ENCODE measurements around the gene MAD2L1BP. TPM values are rescaled to one million over a fixed set of nuclear protein-coding genes. Genes with fewer than 3 reads are reported as not detected.
"Not testable (repeated sequence)": the region's sequence is repeated elsewhere in the genome, so short reads cannot be mapped to it uniquely, and the experiment has no call there.

MAD2L1BP gene
- 10 to 100 TPM; 23.6 to 26.7 (median 26.4) TPM for total RNA-seq (2021; fragmentation: NEBNext Ultra II Directional; extraction: Animal tissue kit (Norgen Biotek cat#: 25700))
- long read RNA-seq, transcript MAD2L1BP-201 (3 exons, 1,301 nt), result major isoform, 28 of 30 reads
- long read RNA-seq, partial matches to known transcripts, result 2 of 30 reads
- long read RNA-seq, other reads (novel, unspliced or antisense), result 0 of 30 reads

GRCh38 chr6:43635387-43636307 is at the start of gene MAD2L1BP:
MAD2L1BP (plus strand) TSS chr6:43635840; CDS start chr6:43635876, 36 bp downstream.
- H3K27me3 Mint-ChIP-seq (ENCODE audit: insufficient read depth), result no peaks in the 10 kb centered on the region; the same call in 1 of the 2 replicates

GRCh38 chr6:43588194-43588593 is 47.4 kb upstream of the MAD2L1BP start:
- H3K27ac Mint-ChIP-seq, result no peak overlapping the region
- no peaks in the 10 kb centered on the region for H3K27me3 Mint-ChIP-seq (ENCODE audit: insufficient read depth)
- peaks cover 28% of the 10 kb centered on the region for H3K4me1 Mint-ChIP-seq (ENCODE audit: low read depth)
- no peak for TF ChIP-seq CTCF (IDR thresholded peaks at IDR 0.05)
- H3K36me3 Mint-ChIP-seq (ENCODE audit: low read depth), result peaks cover 57% of the 10 kb centered on the region
- no peak overlapping the region for H3K4me3 Mint-ChIP-seq
- DNase-seq, result no peak
- no peaks in the 10 kb centered on the region for H3K9me3 Mint-ChIP-seq

More at GRCh38 chr6:43635387-43636307, at the start of gene MAD2L1BP:
- Mint-ChIP-seq H3K4me1 (ENCODE audit: low read depth) (peaks cover 30% of the 10 kb centered on the region), H3K4me3 (peak within 1 kb of the TSS; percentile 100), H3K27ac (peak within 1 kb of the TSS; percentile 93), H3K9me3 (no peaks in the 10 kb centered on the region), H3K36me3 (ENCODE audit: low read depth) (peaks cover 32% of the 10 kb centered on the region)
- peak; percentile 46 for DNase-seq
- no peak for TF ChIP-seq CTCF (IDR thresholded peaks at IDR 0.05)

GRCh38 chr6:43589564-43589963 is 46.1 kb upstream of the MAD2L1BP start:
- Mint-ChIP-seq H3K36me3 (ENCODE audit: low read depth) (peaks cover 49% of the 10 kb centered on the region), H3K4me1 (ENCODE audit: low read depth) (peaks cover 14% of the 10 kb centered on the region)
- not testable (repeated sequence) for DNase-seq; H3K4me3 Mint-ChIP-seq; H3K27ac Mint-ChIP-seq; H3K9me3 Mint-ChIP-seq; H3K27me3 Mint-ChIP-seq (ENCODE audit: insufficient read depth)

GRCh38 chr6:43593938-43594337 is 41.7 kb upstream of the MAD2L1BP start:
- no peak for TF ChIP-seq CTCF (IDR thresholded peaks at IDR 0.05)
- H3K36me3 Mint-ChIP-seq (ENCODE audit: low read depth), result peaks cover 21% of the 10 kb centered on the region
- H3K27me3 Mint-ChIP-seq (ENCODE audit: insufficient read depth), result no peaks in the 10 kb centered on the region
- no peak overlapping the region for H3K27ac Mint-ChIP-seq
- H3K4me1 Mint-ChIP-seq (ENCODE audit: low read depth), result no peaks in the 10 kb centered on the region
- no peaks in the 10 kb centered on the region for H3K9me3 Mint-ChIP-seq
- DNase-seq, result no peak
- no peak overlapping the region for H3K4me3 Mint-ChIP-seq

GRCh38 chr6:43600595-43600994 is 35.0 kb upstream of the MAD2L1BP start:
- Mint-ChIP-seq H3K4me1 (ENCODE audit: low read depth) (peaks cover 12% of the 10 kb centered on the region), H3K9me3 (no peaks in the 10 kb centered on the region), H3K27me3 (ENCODE audit: insufficient read depth) (no peaks in the 10 kb centered on the region), H3K27ac (0 out of 2 replicates have a peak overlapping the region, but pooled peaks have one; percentile 9), H3K36me3 (ENCODE audit: low read depth) (peaks cover 29% of the 10 kb centered on the region), H3K4me3 (no peak overlapping the region)
- no peak for TF ChIP-seq CTCF (IDR thresholded peaks at IDR 0.05)
- DNase-seq, result no peak

GRCh38 chr6:43604174-43604573 is 31.5 kb upstream of the MAD2L1BP start:
- peak; percentile 80 for DNase-seq
- Mint-ChIP-seq H3K27me3 (ENCODE audit: insufficient read depth) (no peaks in the 10 kb centered on the region), H3K9me3 (no peaks in the 10 kb centered on the region), H3K4me1 (ENCODE audit: low read depth) (peaks cover 25% of the 10 kb centered on the region), H3K27ac (peak overlapping the region; percentile 24), H3K36me3 (ENCODE audit: low read depth) (peaks cover 38% of the 10 kb centered on the region), H3K4me3 (no peak overlapping the region)
- no peak for TF ChIP-seq CTCF (IDR thresholded peaks at IDR 0.05)

All from HFFc6 (cell line).